GM23338 (cell line): ENCODE results near the gene TTC23. TPM values are rescaled to one million over a fixed set of nuclear protein-coding genes. Genes with fewer than 3 reads are reported as not detected.

Experiments used
- ATAC-seq: fragments of 200-7000 bp; cut with Tn5 transposase; 3 replicates; pipeline ENCODE4 v1.9.1; 2020
- DNase-seq: peaks from one replicate; pipeline ENCODE4 v3.0.0-alpha.2; 2015; ENCODE audit warnings: low spot score
- H2AFZ ChIP-seq: fragments of 200-600 bp; sonication (generic); 2 replicates; pipeline ENCODE4 v1.8.0; 2016; ENCODE audit warnings: antibody characterized with exemption, mild to moderate bottlenecking, moderate library complexity
- H3F3A ChIP-seq: fragments of 200-600 bp; sonication (generic); replicated peaks from 2 replicates; pipeline ENCODE4 v1.8.0; 2017; ENCODE audit warnings: antibody characterized with exemption, mixed run types, low read depth
- H3K27ac ChIP-seq: fragments of 200-600 bp; sonication (generic); 2 replicates; pipeline ENCODE4 v1.6.1; 2016; ENCODE audit warnings: low read depth
- H3K27me3 ChIP-seq: fragments of 200-600 bp; sonication (generic); 2 replicates; pipeline ENCODE4 v1.8.0; 2016; ENCODE audit warnings: mild to moderate bottlenecking, mixed run types, moderate library complexity; ENCODE audit not compliant: insufficient read depth
- H3K36me3 ChIP-seq: fragments of 200-600 bp; sonication (generic); 2 replicates; pipeline ENCODE4 v1.8.0; 2016; ENCODE audit warnings: mild to moderate bottlenecking; ENCODE audit not compliant: insufficient read depth
- H3K4me1 ChIP-seq: fragments of 200-600 bp; sonication (generic); 2 replicates; pipeline ENCODE4 v1.8.0; 2016; ENCODE audit warnings: mild to moderate bottlenecking, moderate library complexity; ENCODE audit not compliant: insufficient read depth
- H3K4me2 ChIP-seq: fragments of 200-600 bp; sonication (generic); 2 replicates; pipeline ENCODE4 v1.7.1; 2017; ENCODE audit warnings: mixed run types
- H3K4me3 ChIP-seq: fragments of 200-600 bp; sonication (generic); 2 replicates; pipeline ENCODE4 v1.6.1; 2016; ENCODE audit warnings: mixed run types
- H3K79me2 ChIP-seq: fragments of 200-600 bp; sonication (generic); replicated peaks from 2 replicates; pipeline ENCODE4 v1.8.0; 2017; ENCODE audit warnings: mild to moderate bottlenecking; ENCODE audit not compliant: insufficient read depth
- H3K9me2 ChIP-seq: fragments of 200-600 bp; sonication (generic); 2 replicates; pipeline ENCODE4 v1.8.0; 2017; ENCODE audit not compliant: insufficient read depth
- H4K20me1 ChIP-seq: fragments of 200-600 bp; sonication (generic); replicated peaks from 2 replicates; pipeline ENCODE4 v1.8.0; 2017; ENCODE audit warnings: mild to moderate bottlenecking; ENCODE audit not compliant: insufficient read depth
- H3K27ac Mint-ChIP-seq: 2 replicates; pipeline ENCODE4 v1.8.0; 2020; ENCODE audit warnings: inconsistent platforms, mild to moderate bottlenecking, moderate library complexity, mixed read lengths
- H3K27me3 Mint-ChIP-seq: 3 replicates; pipeline ENCODE4 v1.8.0; 2022; ENCODE audit warnings: low read depth, mild to moderate bottlenecking, moderate library complexity, mixed read lengths, inconsistent platforms; ENCODE audit not compliant: insufficient read depth, poor library complexity
- H3K36me3 Mint-ChIP-seq: 3 replicates; pipeline ENCODE4 v1.8.0; 2021; ENCODE audit warnings: low read depth, mild to moderate bottlenecking, inconsistent platforms, moderate library complexity, mixed read lengths
- H3K4me1 Mint-ChIP-seq: 3 replicates; pipeline ENCODE4 v1.8.0; 2020; ENCODE audit warnings: mild to moderate bottlenecking, inconsistent platforms, mixed read lengths
- H3K4me3 Mint-ChIP-seq: 3 replicates; pipeline ENCODE4 v1.8.0; 2021; ENCODE audit warnings: moderate library complexity, mild to moderate bottlenecking, inconsistent platforms, mixed read lengths
- H3K9me3 Mint-ChIP-seq: 3 replicates; pipeline ENCODE4 v1.8.0; 2020; ENCODE audit warnings: moderate library complexity, mild to moderate bottlenecking, inconsistent platforms, mixed read lengths
- CREB1 ChIP-seq: fragments of 250-450 bp; sonication (Bioruptor Pico); IDR thresholded peaks from 2 replicates; pipeline ENCODE4 v1.5.0; 2020; ENCODE audit warnings: low read depth, mild to moderate bottlenecking, moderate library complexity
- ETS1 ChIP-seq: IDR thresholded peaks from 2 replicates; pipeline ENCODE4 v1.6.1; 2016; ENCODE audit warnings: antibody characterized with exemption
- EZH2 ChIP-seq: fragments of 200-600 bp; sonication (generic); IDR thresholded peaks from one replicate; pipeline ENCODE4 v1.8.0; 2017; ENCODE audit warnings: antibody characterized with exemption, mild to moderate bottlenecking, low read depth; ENCODE audit not compliant: unreplicated experiment
- EZH2phosphoT487 ChIP-seq: fragments of 200-600 bp; sonication (generic); IDR thresholded peaks from one replicate; pipeline ENCODE4 v1.8.1; 2018; ENCODE audit warnings: antibody characterized with exemption; ENCODE audit not compliant: unreplicated experiment
- JUNB ChIP-seq: IDR thresholded peaks from one replicate; pipeline ENCODE4 v1.6.1; 2016; ENCODE audit warnings: antibody characterized with exemption; ENCODE audit not compliant: unreplicated experiment
- NANOG ChIP-seq: IDR thresholded peaks from 2 replicates; pipeline ENCODE4 v1.6.1; 2016; ENCODE audit warnings: antibody characterized with exemption, borderline replicate concordance
- POLR2AphosphoS5 ChIP-seq: IDR thresholded peaks from 2 replicates; pipeline ENCODE4 v1.6.1; 2016; ENCODE audit warnings: antibody characterized with exemption, low read depth
- REST ChIP-seq: IDR thresholded peaks from one replicate; pipeline ENCODE4 v1.6.1; 2018; ENCODE audit warnings: antibody characterized with exemption; ENCODE audit not compliant: unreplicated experiment
- STAT1 ChIP-seq: IDR thresholded peaks from one replicate; pipeline ENCODE4 v1.6.1; 2016; ENCODE audit warnings: antibody characterized with exemption; ENCODE audit not compliant: unreplicated experiment
- ZNF114 ChIP-seq: fragments of 250-450 bp; sonication (Bioruptor Pico); IDR thresholded peaks from 2 replicates; pipeline ENCODE4 v1.5.0; 2020; ENCODE audit warnings: mild to moderate bottlenecking, moderate library complexity
- ZNF331 ChIP-seq: fragments of 250-450 bp; sonication (Bioruptor Pico); IDR thresholded peaks from 2 replicates; pipeline ENCODE4 v1.5.0; 2020; ENCODE audit warnings: low read depth, mild to moderate bottlenecking, moderate library complexity
- ZNF462 ChIP-seq: fragments of 250-450 bp; sonication (Bioruptor Pico); IDR thresholded peaks from 2 replicates; pipeline ENCODE4 v1.5.0; 2020; ENCODE audit warnings: mild to moderate bottlenecking, moderate library complexity
- polyA plus RNA-seq: library from polyadenylated mRNA; unstranded; fragments of >200 nt; fragmentation: Nextera tagmentation; extraction: Ambion mirVana; gene quantifications from 2 replicates; pipeline ENCODE4 v1.2.1, GENCODE V29; 2016
- total RNA-seq: library from RNA; depleted of rRNA; stranded (reverse); fragments of >200 nt; shearing (Covaris generic); gene quantifications from 2 replicates; pipeline ENCODE4 v1.2.3, GENCODE V29; 2014
- TF ChIP-seq, protein P1 (sequence below), 2 experiments: fragments of 200-600 bp in 1 of 2; sonication (generic) in 1 of 2; conservative IDR thresholded peaks; 2 replicates each; pipeline versions ENCODE4 v1.5.1 to v1.6.1; 2016 to 2017; ENCODE audit warnings: antibody characterized with exemption in 2 of 2, low read depth in 2 of 2, mild to moderate bottlenecking in 2 of 2, moderate library complexity in 1 of 2

Gene TTC23
- total and polyA plus RNA-seq, 2 experiments from 2014 or later: 6.3 to 25.2 TPM

DNA sequence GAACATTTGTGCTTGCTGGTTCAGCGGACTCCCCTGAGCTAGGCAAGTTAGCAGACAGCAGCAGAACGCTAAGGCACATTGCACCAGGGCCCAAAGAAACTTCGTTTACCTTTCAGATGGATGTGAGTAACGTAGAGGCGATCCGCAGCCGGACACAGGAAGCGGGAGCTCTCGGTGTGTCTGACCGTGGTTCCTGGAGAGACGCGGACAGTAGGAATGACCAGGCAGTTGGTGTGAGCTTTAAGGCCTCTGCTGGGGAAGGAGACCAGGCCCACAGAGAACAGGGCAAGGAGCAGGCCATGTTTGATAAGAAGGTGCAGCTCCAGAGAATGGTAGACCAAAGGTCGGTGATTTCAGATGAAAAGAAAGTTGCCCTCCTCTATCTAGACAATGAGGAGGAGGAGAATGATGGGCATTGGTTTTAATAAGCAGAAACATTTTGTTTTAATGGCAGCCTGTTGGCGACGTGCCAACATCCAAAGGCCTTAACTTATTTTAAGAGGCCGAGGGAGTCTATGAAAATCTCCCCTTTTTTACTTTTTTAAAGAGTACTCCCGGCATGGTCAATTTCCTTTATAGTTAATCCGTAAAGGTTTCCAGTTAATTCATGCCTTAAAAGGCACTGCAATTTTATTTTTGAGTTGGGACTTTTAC is 116.6 kb downstream of the TTC23 start:
- Histone ChIP-seq H4K20me1 (no peaks in the 10 kb centered on the region), H3K9me2 (no peaks in the 10 kb centered on the region), H3K79me2 (no peaks in the 10 kb centered on the region), H2AFZ (no peak overlapping the region), H3K27me3 (no peaks in the 10 kb centered on the region), H3F3A (no peaks in the 10 kb centered on the region), H3K4me3 (no peak overlapping the region), H3K36me3 (no peaks in the 10 kb centered on the region), H3K4me1 (no peaks in the 10 kb centered on the region), H3K27ac (no peak overlapping the region), H3K4me2 (no peak overlapping the region)
- H3K4me3 Mint-ChIP-seq: no peak overlapping the region
- H3K36me3 Mint-ChIP-seq: peaks cover 14% of the 10 kb centered on the region
- no peak for ATAC-seq
- no peak for DNase-seq
- no peaks in the 10 kb centered on the region for H3K9me3 Mint-ChIP-seq
- H3K4me1 Mint-ChIP-seq: peaks cover 8% of the 10 kb centered on the region
- no peak for TF ChIP-seq EZH2phosphoT487
- TF ChIP-seq POLR2AphosphoS5: no peak
- no peak for TF ChIP-seq ZNF462
- TF ChIP-seq ETS1: no peak
- no peak for TF ChIP-seq REST
- no peak for TF ChIP-seq CREB1 (CRISPR knock-in tag)
- no peak for TF ChIP-seq JUNB
- TF ChIP-seq STAT1: no peak
- TF ChIP-seq ZNF114 (CRISPR knock-in tag): no peak
- no peak for TF ChIP-seq ZNF331
- TF ChIP-seq EZH2: no peak
- TF ChIP-seq, protein P1, sequence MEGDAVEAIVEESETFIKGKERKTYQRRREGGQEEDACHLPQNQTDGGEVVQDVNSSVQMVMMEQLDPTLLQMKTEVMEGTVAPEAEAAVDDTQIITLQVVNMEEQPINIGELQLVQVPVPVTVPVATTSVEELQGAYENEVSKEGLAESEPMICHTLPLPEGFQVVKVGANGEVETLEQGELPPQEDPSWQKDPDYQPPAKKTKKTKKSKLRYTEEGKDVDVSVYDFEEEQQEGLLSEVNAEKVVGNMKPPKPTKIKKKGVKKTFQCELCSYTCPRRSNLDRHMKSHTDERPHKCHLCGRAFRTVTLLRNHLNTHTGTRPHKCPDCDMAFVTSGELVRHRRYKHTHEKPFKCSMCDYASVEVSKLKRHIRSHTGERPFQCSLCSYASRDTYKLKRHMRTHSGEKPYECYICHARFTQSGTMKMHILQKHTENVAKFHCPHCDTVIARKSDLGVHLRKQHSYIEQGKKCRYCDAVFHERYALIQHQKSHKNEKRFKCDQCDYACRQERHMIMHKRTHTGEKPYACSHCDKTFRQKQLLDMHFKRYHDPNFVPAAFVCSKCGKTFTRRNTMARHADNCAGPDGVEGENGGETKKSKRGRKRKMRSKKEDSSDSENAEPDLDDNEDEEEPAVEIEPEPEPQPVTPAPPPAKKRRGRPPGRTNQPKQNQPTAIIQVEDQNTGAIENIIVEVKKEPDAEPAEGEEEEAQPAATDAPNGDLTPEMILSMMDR (conservative IDR thresholded peaks at IDR 0.05; ENCODE audit: low read depth in 2 of 2): no peak
- no peak for TF ChIP-seq NANOG
- H3K27me3 Mint-ChIP-seq: no peaks in the 10 kb centered on the region
- H3K27ac Mint-ChIP-seq: no peak overlapping the region
